Endothelial cell of umbilical vein (primary cell): ENCODE data around the gene CETN1. TPM values are rescaled to one million over a fixed set of nuclear protein-coding genes. Genes with fewer than 3 reads are reported as not detected.

Experiments
- BruUV-seq: library from RNA; stranded (reverse); fragments of 400-500 nt; replicated peaks from 2 replicates; lab custom pipeline; 2021; lab: Mats Ljungman, UMichigan
- CTCF ChIA-PET: fragments of 300-600, 350-600 bp; sonication (Branson Sonifier 250); formaldehyde crosslinking; loops from one replicate; lab custom pipeline; 2021; ENCODE audit warnings: antibody characterized with exemption, inconsistent platforms; lab: Charles Lee
- POLR2A ChIA-PET: fragments of 300-600, 350-600 bp; sonication (Branson Sonifier 250); formaldehyde crosslinking; loops from one replicate; lab custom pipeline; 2021; ENCODE audit warnings: antibody characterized with exemption, inconsistent platforms; lab: Charles Lee
- DNase-seq: peaks from one replicate; pipeline ENCODE4 v3.0.0-alpha.2; 2011; ENCODE audit warnings: low read depth, low spot score
- FAIRE-seq: peaks from 2 replicates; lab custom pipeline; 2011; peaks lifted over from hg19 to GRCh38; lab: Jason Lieb, UNC
- H2AFZ ChIP-seq: 2 replicates; pipeline ENCODE4 v1.6.0; 2012; ENCODE audit warnings: low read depth, low read length, control low read depth, inconsistent platforms
- H3K27ac ChIP-seq: 2 replicates; pipeline ENCODE4 v1.5.1; 2011; ENCODE audit warnings: low read depth, mild to moderate bottlenecking, control low read depth, low read length, moderate library complexity; ENCODE audit not compliant: insufficient read depth
- H3K27me3 ChIP-seq, 2 experiments: 2 replicates each; pipeline versions ENCODE4 v1.6.0 to v1.6.1; 2011; ENCODE audit warnings: low read length in 2 of 2, mixed read lengths in 1 of 2; ENCODE audit not compliant: control insufficient read depth in 2 of 2, insufficient read depth in 2 of 2
- H3K36me3 ChIP-seq, 2 experiments: 2 replicates in 1 of 2; 3 replicates in 1 of 2; pipeline ENCODE4 v1.5.1; 2011; ENCODE audit warnings: low read length in 2 of 2, mild to moderate bottlenecking in 1 of 2, moderate library complexity in 1 of 2; ENCODE audit not compliant: control insufficient read depth in 2 of 2, insufficient read depth in 2 of 2; ENCODE audit errors: extremely low read depth in 1 of 2
- H3K4me1 ChIP-seq: 3 replicates; pipeline ENCODE4 v1.5.1; 2011; ENCODE audit warnings: mild to moderate bottlenecking, low read length; ENCODE audit not compliant: control insufficient read depth, insufficient read depth; ENCODE audit errors: extremely low read depth
- H3K4me2 ChIP-seq: 2 replicates; pipeline ENCODE4 v1.6.1; 2011; ENCODE audit warnings: low read length, control low read depth, mixed read lengths; ENCODE audit not compliant: insufficient read depth
- H3K4me3 ChIP-seq, 3 experiments: fragments of 200-600 bp in 1 of 3; sonication (generic), shearing (Covaris generic) in 1 of 3; replicated peaks in 1 of 3; 2 replicates each; pipeline ENCODE4 v1.5.1; 2011 to 2016; ENCODE audit warnings: control low read depth in 3 of 3, low read length in 3 of 3, mild to moderate bottlenecking in 2 of 3, inconsistent platforms in 1 of 3, low read depth in 1 of 3, moderate library complexity in 1 of 3; ENCODE audit not compliant: insufficient read depth in 1 of 3
- H3K79me2 ChIP-seq: 2 replicates; pipeline ENCODE4 v1.6.0; 2012; ENCODE audit warnings: low read length, inconsistent platforms; ENCODE audit not compliant: control insufficient read depth, insufficient read depth
- H3K9ac ChIP-seq: replicated peaks from 2 replicates; pipeline ENCODE3; 2011; ENCODE audit warnings: low read length, control low read depth; ENCODE audit not compliant: insufficient read depth; ENCODE audit errors: extremely low read depth
- H3K9me1 ChIP-seq: replicated peaks from 3 replicates; pipeline ENCODE4 v1.6.0; 2011; ENCODE audit warnings: mild to moderate bottlenecking, low read length; ENCODE audit not compliant: control insufficient read depth, insufficient read depth; ENCODE audit errors: extremely low read depth
- H3K9me3 ChIP-seq: replicated peaks from 2 replicates; pipeline ENCODE4 v1.5.1; 2012; ENCODE audit warnings: low read length, inconsistent platforms; ENCODE audit not compliant: control insufficient read depth, insufficient read depth
- H4K20me1 ChIP-seq: replicated peaks from 2 replicates; pipeline ENCODE3; 2011; ENCODE audit warnings: mild to moderate bottlenecking, low read length; ENCODE audit not compliant: control insufficient read depth, insufficient read depth; ENCODE audit errors: extremely low read depth
- EZH2 ChIP-seq: IDR thresholded peaks from 2 replicates; pipeline ENCODE4 v1.6.1; 2012; ENCODE audit warnings: borderline replicate concordance, low read depth, mild to moderate bottlenecking, moderate library complexity, low read length, inconsistent platforms; ENCODE audit not compliant: severe bottlenecking
- FOS ChIP-seq: IDR thresholded peaks from 2 replicates; pipeline ENCODE4 v1.6.1; 2011; ENCODE audit warnings: mild to moderate bottlenecking, low read length, moderate library complexity, borderline replicate concordance; ENCODE audit not compliant: insufficient read depth
- GATA2 ChIP-seq: IDR thresholded peaks from 2 replicates; pipeline ENCODE4 v1.7.0; 2011; ENCODE audit warnings: low read depth, mild to moderate bottlenecking, moderate library complexity, mixed read lengths, low read length; ENCODE audit not compliant: insufficient read length, insufficient read depth
- JUN ChIP-seq: IDR thresholded peaks from 2 replicates; pipeline ENCODE4 v1.6.1; 2011; ENCODE audit warnings: borderline replicate concordance, low read depth; ENCODE audit not compliant: insufficient read length, insufficient read depth
- MYC ChIP-seq: IDR thresholded peaks from one replicate; pipeline ENCODE4 v1.6.1; 2011; ENCODE audit warnings: mild to moderate bottlenecking, low read depth, low read length
- POLR2A ChIP-seq: IDR thresholded peaks from 2 replicates; pipeline ENCODE4 v1.6.1; 2012; ENCODE audit warnings: low read depth, mild to moderate bottlenecking, control low read depth, low read length
- POLR2AphosphoS5 ChIP-seq: IDR thresholded peaks from 2 replicates; pipeline ENCODE4 v1.6.1; 2012; ENCODE audit warnings: low read depth, mild to moderate bottlenecking, control low read depth, low read length, moderate library complexity; ENCODE audit not compliant: insufficient read depth
- dilution Hi-C: fragments of 300-500 bp; cut with MboI; formaldehyde crosslinking; loops from one replicate; pipeline ENCODE4 v1.15.0; 2019; ENCODE audit warnings: low sequenced_read_pairs; ENCODE audit not compliant: extremely low pct_ligation_motif_present
- intact Hi-C: fragments of 100-400 bp; cut with micrococcal nuclease; formaldehyde crosslinking; loops from one replicate; pipeline ENCODE4 v1.10.0; 2022
- polyA plus RNA-seq, 4 experiments: library from polyadenylated mRNA; depleted of rRNA in 3 of 4; stranded (reverse) in 3 of 4; unstranded in 1 of 4; fragments of >200 nt; gene quantifications; 2 replicates each; pipeline versions ENCODE4 v1.2.1 to v1.2.3, GENCODE V29; 2011 to 2012; ENCODE audit warnings: missing spikeins in 1 of 4
- total RNA-seq: library from RNA; stranded (reverse); gene quantifications from 2 replicates; pipeline ENCODE4 v1.2.3, GENCODE V29; 2021
- TF ChIP-seq, protein P1 (sequence below), 2 donors: IDR thresholded peaks; 1 replicate in 1 of 2; 2 replicates in 1 of 2; pipeline ENCODE4 v1.5.1; 2011; ENCODE audit warnings: low read length in 2 of 2, mild to moderate bottlenecking in 2 of 2, moderate library complexity in 2 of 2, control low read depth in 1 of 2, inconsistent platforms in 1 of 2, low read depth in 1 of 2; ENCODE audit not compliant: insufficient read depth in 1 of 2; ENCODE audit errors: extremely low read depth in 1 of 2
- TF ChIP-seq, protein P2 (sequence below): IDR thresholded peaks from 2 replicates; pipeline ENCODE4 v1.6.1; 2011; ENCODE audit not compliant: insufficient read depth, insufficient read length

The CETN1 gene
- total and polyA plus RNA-seq, 2 donors (not counting 3 experiments of a cell fraction or from before 2014, with no cell fraction given) = not detected

DNA sequence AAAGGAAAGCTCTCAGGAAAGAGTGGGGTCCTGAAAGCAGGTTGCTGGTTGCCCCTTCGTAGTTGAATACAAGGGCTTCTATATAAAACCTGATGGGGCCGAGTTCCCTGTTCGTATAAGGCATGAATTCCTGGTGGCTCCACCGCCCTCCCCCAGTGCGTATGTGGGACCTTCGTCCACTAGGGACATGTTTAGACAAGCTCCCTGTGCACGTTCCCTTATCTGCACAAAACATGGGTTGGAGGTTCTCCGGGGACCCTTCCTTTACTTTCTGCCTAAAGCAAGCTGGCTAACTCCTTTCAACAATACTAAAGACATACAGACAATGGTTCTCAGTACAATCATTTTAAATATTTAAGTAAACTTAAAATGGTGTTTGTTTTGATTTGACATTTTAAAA lies 24.6 kb downstream of the CETN1 start:
- H3K36me3 ChIP-seq = no peaks in the 10 kb centered on the region
- dilution Hi-C loops = no loop called here
- no TSS peak for BruUV-seq
- TF ChIP-seq POLR2AphosphoS5 = no peak
- TF ChIP-seq, protein P1, sequence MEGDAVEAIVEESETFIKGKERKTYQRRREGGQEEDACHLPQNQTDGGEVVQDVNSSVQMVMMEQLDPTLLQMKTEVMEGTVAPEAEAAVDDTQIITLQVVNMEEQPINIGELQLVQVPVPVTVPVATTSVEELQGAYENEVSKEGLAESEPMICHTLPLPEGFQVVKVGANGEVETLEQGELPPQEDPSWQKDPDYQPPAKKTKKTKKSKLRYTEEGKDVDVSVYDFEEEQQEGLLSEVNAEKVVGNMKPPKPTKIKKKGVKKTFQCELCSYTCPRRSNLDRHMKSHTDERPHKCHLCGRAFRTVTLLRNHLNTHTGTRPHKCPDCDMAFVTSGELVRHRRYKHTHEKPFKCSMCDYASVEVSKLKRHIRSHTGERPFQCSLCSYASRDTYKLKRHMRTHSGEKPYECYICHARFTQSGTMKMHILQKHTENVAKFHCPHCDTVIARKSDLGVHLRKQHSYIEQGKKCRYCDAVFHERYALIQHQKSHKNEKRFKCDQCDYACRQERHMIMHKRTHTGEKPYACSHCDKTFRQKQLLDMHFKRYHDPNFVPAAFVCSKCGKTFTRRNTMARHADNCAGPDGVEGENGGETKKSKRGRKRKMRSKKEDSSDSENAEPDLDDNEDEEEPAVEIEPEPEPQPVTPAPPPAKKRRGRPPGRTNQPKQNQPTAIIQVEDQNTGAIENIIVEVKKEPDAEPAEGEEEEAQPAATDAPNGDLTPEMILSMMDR (IDR thresholded peaks at IDR 0.05; ENCODE audit: extremely low read depth in 1 of 2, insufficient read depth in 1 of 2, low read depth in 1 of 2, low read length in 2 of 2) = no peak
- TF ChIP-seq EZH2 = no peak
- TF ChIP-seq, protein P2, sequence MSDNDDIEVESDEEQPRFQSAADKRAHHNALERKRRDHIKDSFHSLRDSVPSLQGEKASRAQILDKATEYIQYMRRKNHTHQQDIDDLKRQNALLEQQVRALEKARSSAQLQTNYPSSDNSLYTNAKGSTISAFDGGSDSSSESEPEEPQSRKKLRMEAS = no peak
- TF ChIP-seq FOS = no peak
- no peak for TF ChIP-seq POLR2A
- no peak for TF ChIP-seq MYC
- no peak for TF ChIP-seq GATA2
- no peak for TF ChIP-seq JUN
- no peaks in the 10 kb centered on the region for H3K9me3 ChIP-seq
- DNase-seq (no peak), FAIRE-seq (no peak)
- intact Hi-C loops = no loop called here
- H3K4me2 ChIP-seq = no peak overlapping the region
- no peaks in the 10 kb centered on the region for H3K4me1 ChIP-seq
- H3K27me3 ChIP-seq = peaks cover 10 to 12% of the 10 kb centered on the region in 2 experiments
- no peak overlapping the region for H3K27ac ChIP-seq
- no peaks in the 10 kb centered on the region for H3K9me1 ChIP-seq
- ChIA-PET POLR2A (no interaction called here), CTCF (interaction anchor here (1.0 kb wide), 2 partner anchors 226 to 236 kb away, joined by 3 to 4 read pairs; no protein-coding TSS in a partner anchor)
- H3K9ac ChIP-seq = no peak overlapping the region
- H4K20me1 ChIP-seq = no peaks in the 10 kb centered on the region
- H3K79me2 ChIP-seq = no peaks in the 10 kb centered on the region
- H3K4me3 ChIP-seq = no peak overlapping the region
- no peak overlapping the region for H2AFZ ChIP-seq
